ENCODE measurements around the gene CRY2. TPM values are rescaled to one million over a fixed set of nuclear protein-coding genes. Genes with fewer than 3 reads are reported as not detected.
A peak's percentile ranks its signal among the peaks of the same experiment; 100 is the strongest.

Gene CRY2
- total and polyA plus RNA-seq, 2 of the 13 experiments (the other 11 are each of a cell fraction or from before 2014, with no cell fraction given), result 10.1 to 12.2 TPM

DNA sequence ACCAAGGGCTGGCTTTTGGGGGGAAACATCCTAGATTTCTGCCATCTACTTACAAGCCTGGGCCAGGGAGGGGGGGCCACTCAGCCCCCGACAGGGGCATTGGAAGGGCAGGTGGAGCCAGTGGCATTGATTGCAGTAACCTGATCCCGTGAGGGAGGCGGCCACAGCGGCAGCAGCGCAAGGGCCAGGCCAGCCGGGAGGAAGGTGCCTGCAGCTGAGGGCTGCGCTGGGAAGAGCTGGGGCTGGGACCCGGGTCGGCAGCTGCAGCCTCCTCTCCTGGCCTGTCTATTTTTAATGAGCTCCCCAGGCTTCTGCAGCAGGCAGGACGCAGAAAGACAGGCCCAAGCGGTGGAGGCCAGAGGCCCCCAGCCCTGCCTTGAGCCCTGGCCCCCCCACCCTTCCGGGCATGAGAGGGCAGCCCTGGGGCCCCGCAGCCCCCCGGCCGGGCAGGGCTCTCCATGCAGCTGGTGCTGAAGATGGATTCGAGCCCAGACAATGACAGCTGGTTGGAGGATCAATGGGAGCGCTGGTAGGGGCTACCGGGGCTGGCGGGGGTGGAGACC lies 49.2 kb downstream of the CRY2 start (continued):
- TF ChIP-seq ISL2 (CRISPR knock-in tag; IDR thresholded peaks at IDR 0.05) (no peak), ZNF7 (CRISPR knock-in tag; IDR thresholded peaks at IDR 0.05) (no peak), TEAD3 (CRISPR knock-in tag; optimal IDR thresholded peaks at IDR 0.05; ENCODE audit: borderline replicate concordance) (no peak), HNRNPLL (IDR thresholded peaks at IDR 0.05; ENCODE audit: low read depth, low read length, poor library complexity, severe bottlenecking) (peak; percentile 50)
- TF ChIP-seq, protein P1, sequence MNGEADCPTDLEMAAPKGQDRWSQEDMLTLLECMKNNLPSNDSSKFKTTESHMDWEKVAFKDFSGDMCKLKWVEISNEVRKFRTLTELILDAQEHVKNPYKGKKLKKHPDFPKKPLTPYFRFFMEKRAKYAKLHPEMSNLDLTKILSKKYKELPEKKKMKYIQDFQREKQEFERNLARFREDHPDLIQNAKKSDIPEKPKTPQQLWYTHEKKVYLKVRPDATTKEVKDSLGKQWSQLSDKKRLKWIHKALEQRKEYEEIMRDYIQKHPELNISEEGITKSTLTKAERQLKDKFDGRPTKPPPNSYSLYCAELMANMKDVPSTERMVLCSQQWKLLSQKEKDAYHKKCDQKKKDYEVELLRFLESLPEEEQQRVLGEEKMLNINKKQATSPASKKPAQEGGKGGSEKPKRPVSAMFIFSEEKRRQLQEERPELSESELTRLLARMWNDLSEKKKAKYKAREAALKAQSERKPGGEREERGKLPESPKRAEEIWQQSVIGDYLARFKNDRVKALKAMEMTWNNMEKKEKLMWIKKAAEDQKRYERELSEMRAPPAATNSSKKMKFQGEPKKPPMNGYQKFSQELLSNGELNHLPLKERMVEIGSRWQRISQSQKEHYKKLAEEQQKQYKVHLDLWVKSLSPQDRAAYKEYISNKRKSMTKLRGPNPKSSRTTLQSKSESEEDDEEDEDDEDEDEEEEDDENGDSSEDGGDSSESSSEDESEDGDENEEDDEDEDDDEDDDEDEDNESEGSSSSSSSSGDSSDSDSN (CRISPR knock-in tag; IDR thresholded peaks at IDR 0.05), result peak; percentile 71
- TF ChIP-seq, protein P2, sequence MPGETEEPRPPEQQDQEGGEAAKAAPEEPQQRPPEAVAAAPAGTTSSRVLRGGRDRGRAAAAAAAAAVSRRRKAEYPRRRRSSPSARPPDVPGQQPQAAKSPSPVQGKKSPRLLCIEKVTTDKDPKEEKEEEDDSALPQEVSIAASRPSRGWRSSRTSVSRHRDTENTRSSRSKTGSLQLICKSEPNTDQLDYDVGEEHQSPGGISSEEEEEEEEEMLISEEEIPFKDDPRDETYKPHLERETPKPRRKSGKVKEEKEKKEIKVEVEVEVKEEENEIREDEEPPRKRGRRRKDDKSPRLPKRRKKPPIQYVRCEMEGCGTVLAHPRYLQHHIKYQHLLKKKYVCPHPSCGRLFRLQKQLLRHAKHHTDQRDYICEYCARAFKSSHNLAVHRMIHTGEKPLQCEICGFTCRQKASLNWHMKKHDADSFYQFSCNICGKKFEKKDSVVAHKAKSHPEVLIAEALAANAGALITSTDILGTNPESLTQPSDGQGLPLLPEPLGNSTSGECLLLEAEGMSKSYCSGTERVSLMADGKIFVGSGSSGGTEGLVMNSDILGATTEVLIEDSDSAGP (CRISPR knock-in tag; IDR thresholded peaks at IDR 0.05; ENCODE audit: borderline replicate concordance), result peak; percentile 41; the same call in 1 of the 2 replicates

DNA sequence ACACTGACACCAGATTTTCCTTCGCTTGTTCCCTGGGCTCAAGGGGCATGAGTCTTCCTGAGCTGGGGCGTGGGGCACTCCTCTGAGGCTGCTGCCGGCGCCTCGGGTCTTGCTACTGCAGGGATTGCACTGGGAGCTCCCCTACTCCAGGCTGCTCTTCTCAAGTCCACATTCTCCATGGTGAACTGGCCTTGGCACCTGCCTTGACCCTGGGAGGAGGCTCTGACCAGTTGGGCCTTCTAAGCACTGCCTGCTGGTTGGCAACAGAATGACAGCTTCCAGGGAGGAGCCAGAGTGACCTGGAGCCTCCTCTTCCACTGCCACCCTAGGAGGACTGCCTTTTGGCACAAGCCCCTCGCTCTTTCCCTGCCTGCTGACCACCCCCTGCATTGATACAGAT lies 50.3 kb downstream of the CRY2 start:
- no peak for FAIRE-seq
- in situ Hi-C loops (cut with HindIII; ENCODE audit: extremely low pct_ligation_motif_present, low pct_unique_long_range_greater_than_20kb) (no loop called here), intact Hi-C loops (cut with micrococcal nuclease; ENCODE audit: unreplicated experiment) (no loop called here)
- H3K4me1 ChIP-seq (ENCODE audit: insufficient read depth, low read length), result peaks cover 55% of the 10 kb centered on the region
- no peak for TF ChIP-seq ARID2 (CRISPR knock-in tag; IDR thresholded peaks at IDR 0.05; ENCODE audit: borderline replicate concordance)
- no peak for TF ChIP-seq DMAP1 (CRISPR knock-in tag; IDR thresholded peaks at IDR 0.05)
- TF ChIP-seq ZNF350 (CRISPR knock-in tag; IDR thresholded peaks at IDR 0.05; ENCODE audit: borderline replicate concordance, low read depth), result no peak
- TF ChIP-seq ZNF263 (CRISPR knock-in tag; IDR thresholded peaks at IDR 0.05), result peak; percentile 48; the same call in 1 of the 2 replicates
- POLR2A ChIA-PET, result interaction anchor here (0.8 to 1.9 kb wide), 2 partner anchors 24 to 51 kb away, joined by 3 to 5 read pairs; partner anchors contain the start of gene CRY2
- 0% methylated on average over 1 of the region's 6 CpGs for WGBS (ENCODE audit: low lambda C conversion rate)
- H3K9me3 ChIP-seq (ENCODE audit: low read length), result no peaks in the 10 kb centered on the region
- no peak overlapping the region for H3K27ac ChIP-seq (ENCODE audit: extremely low read length, insufficient read depth, low read length)
- no peak overlapping the region for H3K9ac ChIP-seq (ENCODE audit: insufficient read depth, low read depth, low read length)
- peak; percentile 18 for ATAC-seq
- H3K4me2 ChIP-seq (ENCODE audit: low read depth, low read length), result no peak overlapping the region
- CTCF ChIA-PET (ENCODE audit: low intra/inter-chr PET ratio, low total read pairs), result no interaction called here
- no peaks in the 10 kb centered on the region for H3K36me3 ChIP-seq (replicated peaks in 1 of 2; ENCODE audit: control insufficient read depth in 1 of 2, insufficient read depth in 2 of 2, low read length in 2 of 2)
- no peak overlapping the region for H2AFZ ChIP-seq (ENCODE audit: low read length)
- H3K27me3 ChIP-seq (ENCODE audit: control insufficient read depth in 1 of 2, insufficient read depth in 2 of 2, low read length in 2 of 2), result peaks cover 0 to 21% of the 10 kb centered on the region in 2 experiments; a peak in 1 of 5 replicates
- no peak for DNase-seq (ENCODE audit: low spot score)
- BruUV-seq (replicated peaks), result no TSS peak
- H3K4me3 ChIP-seq (replicated peaks in 1 of 3; ENCODE audit: insufficient read depth in 1 of 3, low read depth in 2 of 3, low read length in 3 of 3), result no peak overlapping the region
- H4K20me1 ChIP-seq (ENCODE audit: insufficient read depth, low read length), result no peaks in the 10 kb centered on the region
- H3K79me2 ChIP-seq (ENCODE audit: insufficient read depth, low read length), result no peaks in the 10 kb centered on the region

Data from HepG2 (cell line).